Panc1 (cell line): ENCODE measurements around the gene ACOX1. TPM values are rescaled to one million over a fixed set of nuclear protein-coding genes. Genes with fewer than 3 reads are reported as not detected.
A peak's percentile ranks its signal among the peaks of the same experiment; 100 is the strongest.

Experiments used
- ATAC-seq: fragments of 200-7000 bp; cut with Tn5 transposase; 2 replicates; pipeline ENCODE4 v1.9.1; 2020; ENCODE audit warnings: mild to moderate bottlenecking, moderate library complexity
- BruUV-seq: library from RNA; stranded (reverse); fragments of 400-500 nt; replicated peaks from 2 replicates; lab custom pipeline; 2021; lab: Mats Ljungman, UMichigan
- CTCF ChIA-PET: fragments of 300-600 bp; sonication (Branson Sonifier 250); formaldehyde crosslinking; loops from one replicate; lab custom pipeline; 2022; ENCODE audit warnings: antibody characterized with exemption; lab: Charles Lee
- POLR2A ChIA-PET: fragments of 300-600 bp; sonication (Branson Sonifier 250); formaldehyde crosslinking; loops from one replicate; lab custom pipeline; 2022; ENCODE audit warnings: antibody characterized with exemption; lab: Charles Lee
- DNase-seq: peaks from one replicate; pipeline ENCODE4 v3.0.0-alpha.2; 2010; ENCODE audit warnings: low read depth, low spot score
- H3K27ac ChIP-seq: 2 replicates; pipeline ENCODE4 v1.5.1; 2011; ENCODE audit warnings: mild to moderate bottlenecking, low read length, inconsistent platforms
- H3K27me3 ChIP-seq: fragments of 200-500 bp; sonication (Bioruptor generic); 2 replicates; pipeline ENCODE4 v1.6.0; 2014; ENCODE audit warnings: low read length, inconsistent platforms; ENCODE audit not compliant: control insufficient read depth, insufficient read depth
- H3K36me3 ChIP-seq: fragments of 200-500 bp; sonication (Bioruptor generic); 2 replicates; pipeline ENCODE4 v1.5.1; 2014; ENCODE audit warnings: inconsistent platforms, mild to moderate bottlenecking, low read length, moderate library complexity; ENCODE audit not compliant: control insufficient read depth, insufficient read depth
- H3K4me1 ChIP-seq: 2 replicates; pipeline ENCODE4 v1.5.1; 2011; ENCODE audit warnings: inconsistent platforms, mild to moderate bottlenecking, low read length, moderate library complexity; ENCODE audit not compliant: control insufficient read depth, insufficient read depth
- H3K4me3 ChIP-seq, 2 experiments: 2 replicates each; pipeline ENCODE4 v1.5.1; 2011 to 2012; ENCODE audit warnings: low read depth in 2 of 2, low read length in 2 of 2, mild to moderate bottlenecking in 2 of 2, inconsistent platforms in 1 of 2, moderate library complexity in 1 of 2
- H3K9me3 ChIP-seq: fragments of 200-500 bp; sonication (Bioruptor generic); 2 replicates; pipeline ENCODE4 v1.5.1; 2014; ENCODE audit warnings: low read depth, mild to moderate bottlenecking, inconsistent platforms, low read length, moderate library complexity; ENCODE audit not compliant: control insufficient read depth, insufficient read depth
- POLR2AphosphoS5 ChIP-seq: IDR thresholded peaks from 2 replicates; pipeline ENCODE4 v1.6.1; 2012; ENCODE audit warnings: mild to moderate bottlenecking, low read depth, low read length, moderate library complexity
- REST ChIP-seq, 2 experiments: IDR thresholded peaks; 2 replicates each; pipeline ENCODE4 v1.6.1; 2011 to 2012; ENCODE audit warnings: low read depth in 2 of 2, control low read depth in 1 of 2, low read length in 1 of 2, mild to moderate bottlenecking in 1 of 2, moderate library complexity in 1 of 2; ENCODE audit not compliant: insufficient read depth in 1 of 2
- SIN3A ChIP-seq: IDR thresholded peaks from 2 replicates; pipeline ENCODE4 v1.6.1; 2012; ENCODE audit warnings: low read depth, mild to moderate bottlenecking, low read length, moderate library complexity, borderline replicate concordance; ENCODE audit not compliant: insufficient read depth
- TCF7L2 ChIP-seq: IDR thresholded peaks from 2 replicates; pipeline ENCODE4 v1.6.1; 2011; ENCODE audit warnings: mild to moderate bottlenecking, low read depth, low read length, inconsistent platforms
- in situ Hi-C: cut with HindIII; loops from 2 replicates; pipeline ENCODE4 v1.10.0; 2016; ENCODE audit warnings: low sequenced_read_pairs, low pct_unique_long_range_greater_than_20kb
- intact Hi-C: fragments of 100-400 bp; cut with micrococcal nuclease; formaldehyde crosslinking; loops from one replicate; pipeline ENCODE4 v1.10.0; 2022; ENCODE audit not compliant: unreplicated experiment
- total RNA-seq: library from RNA; stranded (reverse); gene quantifications from one replicate; pipeline ENCODE4 v1.2.1, GENCODE V29; 2021; ENCODE audit not compliant: unreplicated experiment
- TF ChIP-seq, protein P1 (sequence below): fragments of 450-650 bp; IDR thresholded peaks from 2 replicates; pipeline ENCODE4 v1.5.1; 2017; ENCODE audit warnings: mild to moderate bottlenecking

ACOX1 gene
- total RNA-seq, 1 experiment from 2014 or later, result 53.5 TPM

- in situ Hi-C loops, result no loop called here
- Histone ChIP-seq H3K4me3 (no peak overlapping the region), H3K9me3 (no peaks in the 10 kb centered on the region), H3K36me3 (no peaks in the 10 kb centered on the region), H3K27me3 (no peaks in the 10 kb centered on the region), H3K4me1 (no peaks in the 10 kb centered on the region), H3K27ac (no peak overlapping the region)
- no peak for DNase-seq
- ChIA-PET CTCF (interaction anchor here (0.6 to 1.2 kb wide), 4 partner anchors 11 to 265 kb away, joined by 3 to 9 read pairs (median 3); no protein-coding TSS in a partner anchor), POLR2A (no interaction called here)
- no TSS peak for BruUV-seq
- intact Hi-C loops, result no loop called here
- ATAC-seq, result peak; percentile 10; the same call in 1 of the 2 replicates
- TF ChIP-seq TCF7L2, result no peak
- TF ChIP-seq SIN3A, result no peak
- TF ChIP-seq REST (IDR thresholded peaks at IDR 0.05; ENCODE audit: insufficient read depth in 1 of 2, low read depth in 2 of 2, low read length in 1 of 2), result no peak
- TF ChIP-seq, protein P1, sequence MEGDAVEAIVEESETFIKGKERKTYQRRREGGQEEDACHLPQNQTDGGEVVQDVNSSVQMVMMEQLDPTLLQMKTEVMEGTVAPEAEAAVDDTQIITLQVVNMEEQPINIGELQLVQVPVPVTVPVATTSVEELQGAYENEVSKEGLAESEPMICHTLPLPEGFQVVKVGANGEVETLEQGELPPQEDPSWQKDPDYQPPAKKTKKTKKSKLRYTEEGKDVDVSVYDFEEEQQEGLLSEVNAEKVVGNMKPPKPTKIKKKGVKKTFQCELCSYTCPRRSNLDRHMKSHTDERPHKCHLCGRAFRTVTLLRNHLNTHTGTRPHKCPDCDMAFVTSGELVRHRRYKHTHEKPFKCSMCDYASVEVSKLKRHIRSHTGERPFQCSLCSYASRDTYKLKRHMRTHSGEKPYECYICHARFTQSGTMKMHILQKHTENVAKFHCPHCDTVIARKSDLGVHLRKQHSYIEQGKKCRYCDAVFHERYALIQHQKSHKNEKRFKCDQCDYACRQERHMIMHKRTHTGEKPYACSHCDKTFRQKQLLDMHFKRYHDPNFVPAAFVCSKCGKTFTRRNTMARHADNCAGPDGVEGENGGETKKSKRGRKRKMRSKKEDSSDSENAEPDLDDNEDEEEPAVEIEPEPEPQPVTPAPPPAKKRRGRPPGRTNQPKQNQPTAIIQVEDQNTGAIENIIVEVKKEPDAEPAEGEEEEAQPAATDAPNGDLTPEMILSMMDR, result no peak
- TF ChIP-seq POLR2AphosphoS5, result no peak
These were observed 35.9 kb upstream of the ACOX1 start for GRCh38 chr17:76014925-76015261.

GRCh38 chr17:76014100-76014924 is 35.3 kb upstream of the ACOX1 start:
- DNase-seq, result peak; percentile 32
- in situ Hi-C loops, result no loop called here
- no peak overlapping the region for H3K4me3 ChIP-seq
- no peak overlapping the region for H3K27ac ChIP-seq
- CTCF ChIA-PET, result interaction anchor here (0.6 to 1.2 kb wide), 7 partner anchors 10 to 266 kb away, joined by 3 to 10 read pairs (median 3); partner anchors contain the start of gene EVPL
- H3K36me3 ChIP-seq, result no peaks in the 10 kb centered on the region
- intact Hi-C loops, result no loop called here
- POLR2A ChIA-PET, result interaction anchor here (0.6 kb wide), 1 partner anchor 115 kb away, joined by 9 read pairs; no protein-coding TSS in a partner anchor
- ATAC-seq, result peak; percentile 91
- H3K27me3 ChIP-seq, result no peaks in the 10 kb centered on the region
- BruUV-seq, result no TSS peak
- H3K4me1 ChIP-seq, result no peaks in the 10 kb centered on the region
- TF ChIP-seq SIN3A (no peak), REST (IDR thresholded peaks at IDR 0.05; ENCODE audit: insufficient read depth in 1 of 2, low read depth in 2 of 2, low read length in 1 of 2) (no peak), POLR2AphosphoS5 (no peak)
- TF ChIP-seq, protein P1, result peak; percentile 99
- H3K9me3 ChIP-seq, result no peaks in the 10 kb centered on the region
